GM21381 (cell line): Measurements from ENCODE around the gene EFCAB8.
"Not testable (repeated sequence)": the region's sequence is repeated elsewhere in the genome, so short reads cannot be mapped to it uniquely, and the experiment has no call there.

Source experiments
- ATAC-seq: cut with Tn5 transposase; IDR thresholded peaks from one replicate; pipeline ENCODE4 v1.9.1; 2021; ENCODE audit warnings: mild to moderate bottlenecking, moderate library complexity; ENCODE audit not compliant: unreplicated experiment

The EFCAB8 gene

GRCh38 chr20:32969356-32970114 is 110.8 kb downstream of the EFCAB8 start:
- ATAC-seq: no peak

- no peak for ATAC-seq
Observed at GRCh38 chr20:32970115-32970972, 111.6 kb downstream of the EFCAB8 start.

GRCh38 chr20:32970973-32971300 is 112.2 kb downstream of the EFCAB8 start:
- no peak for ATAC-seq

GRCh38 chr20:32971703-32972161 is 113.0 kb downstream of the EFCAB8 start:
- peak; percentile 6 for ATAC-seq

GRCh38 chr20:32972181-32973076 is 113.7 kb downstream of the EFCAB8 start:
- ATAC-seq: peak; percentile 74

GRCh38 chr20:32973077-32973717 is 114.5 kb downstream of the EFCAB8 start:
- no peak for ATAC-seq

- not testable (repeated sequence) for ATAC-seq
Observed at GRCh38 chr20:32974204-32975064, 115.7 kb downstream of the EFCAB8 start.

- not testable (repeated sequence) for ATAC-seq
Observed at GRCh38 chr20:32975121-32975520, 116.4 kb downstream of the EFCAB8 start.

- ATAC-seq: no peak
Observed at GRCh38 chr20:32975698-32976674, 117.3 kb downstream of the EFCAB8 start.

GRCh38 chr20:32976746-32977145 is 118.0 kb downstream of the EFCAB8 start:
- no peak for ATAC-seq

GRCh38 chr20:32977281-32978008 is 118.7 kb downstream of the EFCAB8 start:
- ATAC-seq: no peak

- ATAC-seq: no peak
Observed at GRCh38 chr20:32978009-32978335, 119.2 kb downstream of the EFCAB8 start.

GRCh38 chr20:32979201-32979998 is 120.7 kb downstream of the EFCAB8 start:
- no peak for ATAC-seq

- ATAC-seq: no peak
Observed at GRCh38 chr20:32980131-32980941, 121.6 kb downstream of the EFCAB8 start.

GRCh38 chr20:32980990-32981389 is 122.3 kb downstream of the EFCAB8 start:
- no peak for ATAC-seq
